ENCODE data around the gene MACIR. TPM values are rescaled to one million over a fixed set of nuclear protein-coding genes. Genes with fewer than 3 reads are reported as not detected.

The MACIR gene
- total RNA-seq, 1 donor from 2014 or later = 8.1 TPM

- Mint-ChIP-seq H3K4me3 (no peak overlapping the region), H3K27ac (no peak overlapping the region)
Observed at GRCh38 chr5:103275851-103276250, 17.3 kb downstream of the MACIR start.

GRCh38 chr5:103280967-103281366 lies 22.4 kb downstream of the MACIR start:
- Mint-ChIP-seq H3K4me3 (no peak overlapping the region), H3K27ac (no peak overlapping the region), H3K4me1 (peaks cover 4% of the 10 kb centered on the region), H3K27me3 (ENCODE audit: low read depth) (no peaks in the 10 kb centered on the region), H3K9me3 (no peaks in the 10 kb centered on the region), H3K36me3 (peaks cover 5% of the 10 kb centered on the region)
- no peak for TF ChIP-seq CTCF (IDR thresholded peaks at IDR 0.05; ENCODE audit: unreplicated experiment)
- DNase-seq (ENCODE audit: low spot score in 2 of 2, unreplicated experiment in 2 of 2) = no peak

More at GRCh38 chr5:103275851-103276250, 17.3 kb downstream of the MACIR start:
- H3K36me3 Mint-ChIP-seq = peaks cover 8% of the 10 kb centered on the region
- H3K9me3 Mint-ChIP-seq = no peaks in the 10 kb centered on the region
- peaks cover 17% of the 10 kb centered on the region for H3K4me1 Mint-ChIP-seq
- no peak for DNase-seq (ENCODE audit: low spot score in 2 of 2, unreplicated experiment in 2 of 2)
- H3K27me3 Mint-ChIP-seq (ENCODE audit: low read depth) = no peaks in the 10 kb centered on the region
- no peak for TF ChIP-seq CTCF (IDR thresholded peaks at IDR 0.05; ENCODE audit: unreplicated experiment)

GRCh38 chr5:103283120-103283519 lies 24.6 kb downstream of the MACIR start:
- no peaks in the 10 kb centered on the region for H3K9me3 Mint-ChIP-seq
- TF ChIP-seq CTCF (IDR thresholded peaks at IDR 0.05; ENCODE audit: unreplicated experiment) = no peak
- H3K4me1 Mint-ChIP-seq = peaks cover 4% of the 10 kb centered on the region
- H3K4me3 Mint-ChIP-seq = no peak overlapping the region
- no peak for DNase-seq (ENCODE audit: low spot score in 2 of 2, unreplicated experiment in 2 of 2)
- H3K36me3 Mint-ChIP-seq = no peaks in the 10 kb centered on the region
- no peaks in the 10 kb centered on the region for H3K27me3 Mint-ChIP-seq (ENCODE audit: low read depth)
- H3K27ac Mint-ChIP-seq = no peak overlapping the region

GRCh38 chr5:103283869-103284268 lies 25.3 kb downstream of the MACIR start:
- Mint-ChIP-seq H3K9me3 (no peaks in the 10 kb centered on the region), H3K27me3 (ENCODE audit: low read depth) (no peaks in the 10 kb centered on the region), H3K4me3 (no peak overlapping the region), H3K27ac (no peak overlapping the region), H3K36me3 (no peaks in the 10 kb centered on the region), H3K4me1 (peaks cover 4% of the 10 kb centered on the region)
- DNase-seq (ENCODE audit: low spot score in 2 of 2, unreplicated experiment in 2 of 2) = no peak
- TF ChIP-seq CTCF (IDR thresholded peaks at IDR 0.05; ENCODE audit: unreplicated experiment) = no peak

- no peaks in the 10 kb centered on the region for H3K36me3 Mint-ChIP-seq
- no peaks in the 10 kb centered on the region for H3K9me3 Mint-ChIP-seq
- H3K27ac Mint-ChIP-seq = no peak overlapping the region
- H3K27me3 Mint-ChIP-seq (ENCODE audit: low read depth) = no peaks in the 10 kb centered on the region
- no peak for TF ChIP-seq CTCF (IDR thresholded peaks at IDR 0.05; ENCODE audit: unreplicated experiment)
- no peak overlapping the region for H3K4me3 Mint-ChIP-seq
- DNase-seq (ENCODE audit: low spot score in 2 of 2, unreplicated experiment in 2 of 2) = no peak
- no peaks in the 10 kb centered on the region for H3K4me1 Mint-ChIP-seq
Observed at GRCh38 chr5:103286622-103287021, 28.1 kb downstream of the MACIR start.

- Mint-ChIP-seq H3K27me3 (ENCODE audit: low read depth) (no peaks in the 10 kb centered on the region), H3K9me3 (no peaks in the 10 kb centered on the region), H3K4me1 (no peaks in the 10 kb centered on the region), H3K4me3 (no peak overlapping the region), H3K36me3 (no peaks in the 10 kb centered on the region), H3K27ac (no peak overlapping the region)
- DNase-seq (ENCODE audit: low spot score in 2 of 2, unreplicated experiment in 2 of 2) = no peak
- TF ChIP-seq CTCF (IDR thresholded peaks at IDR 0.05; ENCODE audit: unreplicated experiment) = no peak
Observed at GRCh38 chr5:103289024-103289423, 30.5 kb downstream of the MACIR start.

Measured in mesothelial cell of epicardium (in vitro differentiated cells).